GM12878 (cell line): ENCODE measurements around the gene APPL2. TPM values are rescaled to one million over a fixed set of nuclear protein-coding genes. Genes with fewer than 3 reads are reported as not detected.

Experiments used
- ATAC-seq: fragments of 200-7000 bp; cut with Tn5 transposase; 3 replicates; pipeline ENCODE4 v1.9.1; 2020; ENCODE audit warnings: mild to moderate bottlenecking, moderate library complexity
- BruUV-seq: library from RNA; stranded (reverse); fragments of 400-500 nt; replicated peaks from 2 replicates; lab custom pipeline; 2021; lab: Mats Ljungman, UMichigan
- CTCF ChIA-PET: fragments of 300-600 bp; sonication (Branson Sonifier 250); formaldehyde crosslinking; extraction: SDS; loops from one replicate; lab custom pipeline; 2021; ENCODE audit warnings: inconsistent platforms; lab: Yijun Ruan, JAX
- POLR2A ChIA-PET: fragments of 350-600 bp; formaldehyde crosslinking; extraction: SDS; loops from one replicate; lab custom pipeline; 2021; ENCODE audit warnings: inconsistent platforms; lab: Charles Lee
- RAD21 ChIA-PET: fragments of 300-600 bp; sonication (Branson Sonifier 250); formaldehyde crosslinking; loops from one replicate; lab custom pipeline; 2023; ENCODE audit warnings: antibody characterized with exemption; ENCODE audit not compliant: unreplicated experiment; lab: Charles Lee
- SMC1A ChIA-PET: fragments of 300-600 bp; sonication (Branson Sonifier 250); formaldehyde crosslinking; loops from one replicate; lab custom pipeline; 2023; ENCODE audit not compliant: unreplicated experiment, uncharacterized antibody; lab: Charles Lee
- DNase-seq: peaks from one replicate; pipeline ENCODE4 v3.0.0-alpha.2; 2011; ENCODE audit warnings: low read depth, low spot score
- FAIRE-seq: peaks from 3 replicates; lab custom pipeline; 2011; peaks lifted over from hg19 to GRCh38; lab: Jason Lieb, UNC
- H2AFZ ChIP-seq: 2 replicates; pipeline ENCODE4 v1.6.0; 2011; ENCODE audit warnings: low read depth, low read length, control low read depth; ENCODE audit not compliant: control insufficient read depth
- H3K27ac ChIP-seq: 2 replicates; pipeline ENCODE4 v1.5.1; 2011; ENCODE audit warnings: control low read depth; ENCODE audit not compliant: control insufficient read depth, insufficient read depth
- H3K27me3 ChIP-seq, 2 experiments: replicated peaks in 1 of 2; 2 replicates each; pipeline versions ENCODE4 v1.6.0 to v1.6.1; 2011; ENCODE audit warnings: low read length in 1 of 2; ENCODE audit not compliant: control insufficient read depth in 2 of 2, insufficient read depth in 2 of 2
- H3K36me3 ChIP-seq, 2 experiments: 2 replicates each; pipeline ENCODE4 v1.5.1; 2011; ENCODE audit warnings: low read length in 1 of 2; ENCODE audit not compliant: control insufficient read depth in 2 of 2, insufficient read depth in 2 of 2
- H3K4me1 ChIP-seq: 2 replicates; pipeline ENCODE4 v1.6.1; 2011; ENCODE audit warnings: mild to moderate bottlenecking, low read length, moderate library complexity, mixed read lengths; ENCODE audit not compliant: control insufficient read depth, insufficient read depth
- H3K4me2 ChIP-seq: 2 replicates; pipeline ENCODE4 v1.6.0; 2011; ENCODE audit warnings: control low read depth; ENCODE audit not compliant: control insufficient read depth, insufficient read depth
- H3K4me3 ChIP-seq: fragments of 200-600 bp; sonication (generic); 2 replicates; pipeline ENCODE4 v1.5.1; 2016
- H3K79me2 ChIP-seq: 2 replicates; pipeline ENCODE4 v1.6.0; 2011; ENCODE audit warnings: low read length; ENCODE audit not compliant: control insufficient read depth, insufficient read depth
- H3K9ac ChIP-seq: 2 replicates; pipeline ENCODE4 v1.8.0; 2011; ENCODE audit warnings: low read length, control low read depth, mixed read lengths; ENCODE audit not compliant: control insufficient read depth, insufficient read depth
- H3K9me3 ChIP-seq: replicated peaks from 3 replicates; pipeline ENCODE4 v1.5.1; 2011; ENCODE audit warnings: mild to moderate bottlenecking, low read length; ENCODE audit not compliant: control insufficient read depth, insufficient read depth
- H4K20me1 ChIP-seq: 2 replicates; pipeline ENCODE4 v1.6.0; 2011; ENCODE audit not compliant: control insufficient read depth, insufficient read depth
- BMI1 ChIP-seq: fragments of 450-650 bp; IDR thresholded peaks from 2 replicates; pipeline ENCODE4 v1.6.1; 2016; ENCODE audit warnings: mild to moderate bottlenecking, moderate library complexity, borderline replicate concordance
- CBX5 ChIP-seq: sonication (generic); IDR thresholded peaks from 2 replicates; pipeline ENCODE4 v1.6.1; 2016; ENCODE audit warnings: low read depth, moderate library complexity, mild to moderate bottlenecking, inconsistent platforms
- ETV6 ChIP-seq, 2 experiments: fragments of 450-650 bp in 1 of 2; IDR thresholded peaks in 1 of 2; conservative IDR thresholded peaks in 1 of 2; 2 replicates each; pipeline ENCODE4 v1.6.1; 2014; ENCODE audit warnings: antibody characterized with exemption in 1 of 2, borderline replicate concordance in 1 of 2, low read depth in 1 of 2, mild to moderate bottlenecking in 1 of 2, moderate library complexity in 1 of 2
- HCFC1 ChIP-seq: fragments of 150-350 bp; IDR thresholded peaks from 2 replicates; pipeline ENCODE4 v1.6.1; 2014; ENCODE audit warnings: low read length
- HDAC6 ChIP-seq: fragments of 200-600 bp; sonication (generic); IDR thresholded peaks from one replicate; pipeline ENCODE4 v1.8.0; 2017; ENCODE audit warnings: antibody characterized with exemption; ENCODE audit not compliant: unreplicated experiment
- LARP7 ChIP-seq: fragments of 450-650 bp; IDR thresholded peaks from 2 replicates; pipeline ENCODE4 v1.6.1; 2017; ENCODE audit warnings: mild to moderate bottlenecking
- NR2C2 ChIP-seq: IDR thresholded peaks from 2 replicates; pipeline ENCODE4 v1.6.1; 2011; ENCODE audit warnings: borderline replicate concordance, low read depth; ENCODE audit not compliant: control insufficient read depth, insufficient read length
- NRF1 ChIP-seq: conservative IDR thresholded peaks from 2 replicates; pipeline ENCODE4 v1.6.1; 2011; ENCODE audit warnings: mild to moderate bottlenecking, low read depth, low read length, improper control_type of control experiment
- POLR2AphosphoS5 ChIP-seq: IDR thresholded peaks from 2 replicates; pipeline ENCODE4 v1.6.1; 2011; ENCODE audit warnings: mild to moderate bottlenecking, low read length, inconsistent platforms
- RFX5 ChIP-seq: IDR thresholded peaks from 2 replicates; pipeline ENCODE4 v1.6.1; 2011; ENCODE audit warnings: low read depth, low read length, improper control_type of control experiment
- SREBF2 ChIP-seq: IDR thresholded peaks from 2 replicates; pipeline ENCODE4 v1.6.1; 2012; ENCODE audit warnings: mild to moderate bottlenecking, low read length
- SUZ12 ChIP-seq: fragments of 200-600 bp; sonication (generic); IDR thresholded peaks from one replicate; pipeline ENCODE4 v1.6.1; 2018; ENCODE audit warnings: antibody characterized with exemption, mild to moderate bottlenecking; ENCODE audit not compliant: unreplicated experiment
- TAF1 ChIP-seq: IDR thresholded peaks from 2 replicates; pipeline ENCODE4 v1.6.1; 2011; ENCODE audit warnings: mild to moderate bottlenecking, low read depth, low read length, borderline replicate concordance
- TARDBP ChIP-seq: IDR thresholded peaks from 2 replicates; pipeline ENCODE4 v1.6.1; 2016; ENCODE audit warnings: borderline replicate concordance
- WRNIP1 ChIP-seq: IDR thresholded peaks from 2 replicates; pipeline ENCODE4 v1.6.1; 2011; ENCODE audit warnings: low read depth, low read length, improper control_type of control experiment, borderline replicate concordance
- YBX1 ChIP-seq: fragments of 450-650 bp; IDR thresholded peaks from 2 replicates; pipeline ENCODE4 v1.6.1; 2016; ENCODE audit warnings: antibody characterized with exemption
- ZZZ3 ChIP-seq: IDR thresholded peaks from 2 replicates; pipeline ENCODE4 v1.6.1; 2011; ENCODE audit warnings: low read depth; ENCODE audit not compliant: control insufficient read depth, insufficient read length
- whole genome bisulfite sequencing: methylation state at CpG from one replicate; pipeline ENCODE4 v1.1.6; 2016; ENCODE audit warnings: low lambda C conversion rate; ENCODE audit not compliant: insufficient replicate concordance, insufficient coverage; ENCODE audit errors: missing lambda C conversion rate; 5-methylcytosine and 5-hydroxymethylcytosine counted together
- in situ Hi-C: fragments of 300-500 bp; cut with MboI; formaldehyde crosslinking; loops from 9 replicates; pipeline ENCODE4 v1.14.3; 2018; ENCODE audit warnings: mixed read lengths
- intact Hi-C: fragments of 100-400 bp; cut with micrococcal nuclease; formaldehyde crosslinking; loops from one replicate; pipeline ENCODE4 v1.14.2; 2022; ENCODE audit not compliant: unreplicated experiment
- polyA plus RNA-seq, 11 experiments: library from polyadenylated mRNA; depleted of rRNA in 4 of 11; unstranded in 6 of 11; stranded (reverse) in 5 of 11; fragments of >200 nt; fragmentation: Nextera tagmentation in 4 of 11; fragmentation: Illumina TruSeq in 1 of 11; extraction: Ambion mirVana in 4 of 11; extraction: Trizol in 1 of 11; gene quantifications; 1 replicate in 1 of 11; 2 replicates in 10 of 11; pipeline versions ENCODE4 v1.2.1 to v1.2.3, GENCODE V29; 2011 to 2016; ENCODE audit warnings: inconsistent platforms in 2 of 11, missing spikeins in 2 of 11, low read depth in 1 of 11
- total RNA-seq, 4 experiments: library from RNA; depleted of rRNA in 3 of 4; stranded (reverse); fragments of >200 nt in 3 of 4; fragmentation: Illumina TruSeq in 1 of 4; extraction: Trizol in 1 of 4; gene quantifications; 2 replicates each; pipeline versions ENCODE4 v1.2.1 to v1.2.3, GENCODE V29; 2013 to 2021
- TF ChIP-seq, protein P1 (sequence below): IDR thresholded peaks from 2 replicates; pipeline ENCODE4 v1.6.1; 2012; ENCODE audit warnings: mild to moderate bottlenecking, low read depth, low read length
- TF ChIP-seq, protein P2 (sequence below): fragments of 450-650 bp; formaldehyde crosslinking; IDR thresholded peaks from 2 replicates; pipeline ENCODE4 v1.4.0; 2022; ENCODE audit warnings: mild to moderate bottlenecking, moderate library complexity

Gene APPL2
- total and polyA plus RNA-seq, 10 of the 15 experiments (the other 5 are each of a cell fraction or from before 2014, with no cell fraction given), result 1.9 to 14.2 (median 7.5) TPM

DNA sequence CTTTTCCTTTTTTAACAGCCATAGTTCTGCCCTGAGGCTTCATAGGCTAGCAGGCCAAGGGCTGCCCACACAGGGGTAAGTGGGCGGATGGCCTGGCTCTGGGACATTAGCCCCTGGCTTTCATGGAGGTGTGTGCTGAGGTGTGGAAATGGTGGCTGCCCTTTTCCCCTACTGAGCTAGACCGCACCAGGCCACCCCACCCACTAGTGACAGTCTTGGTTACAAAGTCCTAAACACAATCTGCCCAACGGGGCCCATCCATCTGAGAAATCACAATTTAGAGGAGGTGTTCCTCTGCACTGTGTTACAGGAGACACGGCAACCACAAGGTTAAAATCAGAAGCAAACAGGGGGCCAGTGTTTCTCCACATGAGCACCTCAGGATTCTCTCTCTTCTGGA, 35.6 kb downstream of the APPL2 start:
- no peak overlapping the region for H3K27ac ChIP-seq
- H3K9me3 ChIP-seq, result no peaks in the 10 kb centered on the region
- no peaks in the 10 kb centered on the region for H3K27me3 ChIP-seq
- H4K20me1 ChIP-seq, result peaks cover 2% of the 10 kb centered on the region; the same call in 1 of the 2 replicates
- FAIRE-seq (no peak), DNase-seq (no peak)
- peaks cover 2 to 6% of the 10 kb centered on the region in 2 experiments for H3K36me3 ChIP-seq
- POLR2A ChIA-PET, result no interaction called here
- TF ChIP-seq LARP7 (no peak), CBX5 (no peak), HCFC1 (no peak), ETV6 (conservative IDR thresholded peaks at IDR 0.05 in 1 of 2, IDR thresholded peaks at IDR 0.05 in 1 of 2; ENCODE audit: borderline replicate concordance in 1 of 2, low read depth in 1 of 2) (no peak), YBX1 (no peak), POLR2AphosphoS5 (no peak), BMI1 (no peak), TAF1 (no peak), RFX5 (no peak), NR2C2 (no peak), ZZZ3 (no peak), SUZ12 (no peak), NRF1 (no peak), SREBF2 (no peak), HDAC6 (no peak), TARDBP (no peak), WRNIP1 (no peak)
- TF ChIP-seq, protein P1, sequence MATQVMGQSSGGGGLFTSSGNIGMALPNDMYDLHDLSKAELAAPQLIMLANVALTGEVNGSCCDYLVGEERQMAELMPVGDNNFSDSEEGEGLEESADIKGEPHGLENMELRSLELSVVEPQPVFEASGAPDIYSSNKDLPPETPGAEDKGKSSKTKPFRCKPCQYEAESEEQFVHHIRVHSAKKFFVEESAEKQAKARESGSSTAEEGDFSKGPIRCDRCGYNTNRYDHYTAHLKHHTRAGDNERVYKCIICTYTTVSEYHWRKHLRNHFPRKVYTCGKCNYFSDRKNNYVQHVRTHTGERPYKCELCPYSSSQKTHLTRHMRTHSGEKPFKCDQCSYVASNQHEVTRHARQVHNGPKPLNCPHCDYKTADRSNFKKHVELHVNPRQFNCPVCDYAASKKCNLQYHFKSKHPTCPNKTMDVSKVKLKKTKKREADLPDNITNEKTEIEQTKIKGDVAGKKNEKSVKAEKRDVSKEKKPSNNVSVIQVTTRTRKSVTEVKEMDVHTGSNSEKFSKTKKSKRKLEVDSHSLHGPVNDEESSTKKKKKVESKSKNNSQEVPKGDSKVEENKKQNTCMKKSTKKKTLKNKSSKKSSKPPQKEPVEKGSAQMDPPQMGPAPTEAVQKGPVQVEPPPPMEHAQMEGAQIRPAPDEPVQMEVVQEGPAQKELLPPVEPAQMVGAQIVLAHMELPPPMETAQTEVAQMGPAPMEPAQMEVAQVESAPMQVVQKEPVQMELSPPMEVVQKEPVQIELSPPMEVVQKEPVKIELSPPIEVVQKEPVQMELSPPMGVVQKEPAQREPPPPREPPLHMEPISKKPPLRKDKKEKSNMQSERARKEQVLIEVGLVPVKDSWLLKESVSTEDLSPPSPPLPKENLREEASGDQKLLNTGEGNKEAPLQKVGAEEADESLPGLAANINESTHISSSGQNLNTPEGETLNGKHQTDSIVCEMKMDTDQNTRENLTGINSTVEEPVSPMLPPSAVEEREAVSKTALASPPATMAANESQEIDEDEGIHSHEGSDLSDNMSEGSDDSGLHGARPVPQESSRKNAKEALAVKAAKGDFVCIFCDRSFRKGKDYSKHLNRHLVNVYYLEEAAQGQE, result no peak
- TF ChIP-seq, protein P2, sequence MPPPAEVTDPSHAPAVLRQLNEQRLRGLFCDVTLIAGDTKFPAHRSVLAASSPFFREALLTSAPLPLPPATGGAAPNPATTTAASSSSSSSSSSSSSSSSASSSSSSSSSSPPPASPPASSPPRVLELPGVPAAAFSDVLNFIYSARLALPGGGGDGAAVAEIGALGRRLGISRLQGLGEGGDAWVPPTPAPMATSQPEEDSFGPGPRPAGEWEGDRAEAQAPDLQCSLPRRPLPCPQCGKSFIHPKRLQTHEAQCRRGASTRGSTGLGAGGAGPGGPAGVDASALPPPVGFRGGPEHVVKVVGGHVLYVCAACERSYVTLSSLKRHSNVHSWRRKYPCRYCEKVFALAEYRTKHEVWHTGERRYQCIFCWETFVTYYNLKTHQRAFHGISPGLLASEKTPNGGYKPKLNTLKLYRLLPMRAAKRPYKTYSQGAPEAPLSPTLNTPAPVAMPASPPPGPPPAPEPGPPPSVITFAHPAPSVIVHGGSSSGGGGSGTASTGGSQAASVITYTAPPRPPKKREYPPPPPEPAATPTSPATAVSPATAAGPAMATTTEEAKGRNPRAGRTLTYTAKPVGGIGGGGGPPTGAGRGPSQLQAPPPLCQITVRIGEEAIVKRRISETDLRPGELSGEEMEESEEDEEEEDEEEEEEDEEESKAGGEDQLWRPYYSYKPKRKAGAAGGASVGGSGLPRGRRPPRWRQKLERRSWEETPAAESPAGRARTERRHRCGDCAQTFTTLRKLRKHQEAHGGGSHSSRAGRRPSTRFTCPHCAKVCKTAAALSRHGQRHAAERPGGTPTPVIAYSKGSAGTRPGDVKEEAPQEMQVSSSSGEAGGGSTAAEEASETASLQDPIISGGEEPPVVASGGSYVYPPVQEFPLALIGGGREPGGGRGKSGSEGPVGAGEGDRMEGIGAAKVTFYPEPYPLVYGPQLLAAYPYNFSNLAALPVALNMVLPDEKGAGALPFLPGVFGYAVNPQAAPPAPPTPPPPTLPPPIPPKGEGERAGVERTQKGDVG (CRISPR knock-in tag), result no peak
- TF ChIP-seq, all 136 proteins: peak for 0
- in situ Hi-C loops (no loop called here), intact Hi-C loops (no loop called here)
- ChIA-PET RAD21 (no interaction called here), CTCF (no interaction called here), SMC1A (no interaction called here)
- no peak overlapping the region for H2AFZ ChIP-seq
- H3K79me2 ChIP-seq, result no peaks in the 10 kb centered on the region
- no peak overlapping the region for H3K9ac ChIP-seq
- no peak overlapping the region for H3K4me3 ChIP-seq
- WGBS, result 83% methylated on average over 4 of the region's 4 CpGs
- no peaks in the 10 kb centered on the region for H3K4me1 ChIP-seq
- BruUV-seq, result no TSS peak
- ATAC-seq, result no peak
- no peak overlapping the region for H3K4me2 ChIP-seq
